H1 (cell line): Measurements from ENCODE around the gene ARHGAP8.

ENCODE experiments used
- CTCF ChIP-seq, 3 experiments: IDR thresholded peaks; 1 replicate in 2 of 3; 2 replicates in 1 of 3; pipeline versions ENCODE4 v1.5.1 to v1.6.1; 2011; ENCODE audit warnings: low read length in 3 of 3, mild to moderate bottlenecking in 3 of 3, inconsistent platforms in 2 of 3, low read depth in 1 of 3, moderate library complexity in 1 of 3; ENCODE audit not compliant: insufficient read depth in 1 of 3; ENCODE audit errors: control extremely low read depth in 1 of 3
- KDM5A ChIP-seq: fragments of 200-600 bp; IDR thresholded peaks from 2 replicates; pipeline ENCODE4 v1.7.1; 2012; ENCODE audit warnings: mild to moderate bottlenecking, low read length, inconsistent platforms, mixed read lengths
- PHF8 ChIP-seq: fragments of 200-600 bp; sonication (generic); conservative IDR thresholded peaks from 2 replicates; pipeline ENCODE4 v1.7.1; 2012; ENCODE audit warnings: low read depth, mild to moderate bottlenecking, inconsistent platforms, low read length, moderate library complexity
- POLR2A ChIP-seq, 2 experiments: IDR thresholded peaks; 1 replicate in 1 of 2; 2 replicates in 1 of 2; pipeline ENCODE4 v1.6.1; 2011; ENCODE audit warnings: low read depth in 2 of 2, low read length in 2 of 2, mild to moderate bottlenecking in 2 of 2; ENCODE audit errors: control extremely low read depth in 1 of 2
- SIN3A ChIP-seq, 2 experiments: IDR thresholded peaks in 1 of 2; conservative IDR thresholded peaks in 1 of 2; 2 replicates each; pipeline ENCODE4 v1.6.1; 2011 to 2012; ENCODE audit warnings: low read length in 2 of 2, improper control_type of control experiment in 1 of 2, low read depth in 1 of 2, mild to moderate bottlenecking in 1 of 2
- SP1 ChIP-seq: IDR thresholded peaks from 2 replicates; pipeline ENCODE4 v1.6.1; 2011; ENCODE audit warnings: low read depth, low read length

- no peak for TF ChIP-seq SP1
- TF ChIP-seq POLR2A (IDR thresholded peaks at IDR 0.05; ENCODE audit: control extremely low read depth in 1 of 2, low read depth in 2 of 2, low read length in 2 of 2), result no peak
- no peak; a peak in 1 of 4 replicates for TF ChIP-seq CTCF (IDR thresholded peaks at IDR 0.05; ENCODE audit: control extremely low read depth in 1 of 3, insufficient read depth in 1 of 3, low read depth in 1 of 3, low read length in 3 of 3)
- TF ChIP-seq PHF8, result no peak
- TF ChIP-seq KDM5A, result no peak
- no peak for TF ChIP-seq SIN3A (conservative IDR thresholded peaks at IDR 0.05 in 1 of 2, IDR thresholded peaks at IDR 0.05 in 1 of 2; ENCODE audit: low read depth in 1 of 2, low read length in 2 of 2)
These were observed 136.3 kb downstream of the ARHGAP8 start for GRCh38 chr22:44888491-44889254.
